HK-2 (cell line): ENCODE measurements around the gene ACTR5.

Experiments used
- DNase-seq: peaks from one replicate; pipeline ENCODE4 v3.0.0-alpha.2; 2018; ENCODE audit not compliant: unreplicated experiment

Gene ACTR5

GRCh38 chr20:38728911-38729642 is 19.2 kb upstream of the ACTR5 start:
- DNase-seq = no peak

GRCh38 chr20:38729767-38730166 is 18.5 kb upstream of the ACTR5 start:
- DNase-seq = no peak

- no peak for DNase-seq
These were observed 17.9 kb upstream of the ACTR5 start for GRCh38 chr20:38730167-38730988.

- DNase-seq = peak; percentile 81
These were observed 17.1 kb upstream of the ACTR5 start for GRCh38 chr20:38730989-38731737.

GRCh38 chr20:38731738-38732113 is 16.5 kb upstream of the ACTR5 start:
- no peak for DNase-seq

GRCh38 chr20:38732981-38733380 is 15.3 kb upstream of the ACTR5 start:
- no peak for DNase-seq

- no peak for DNase-seq
These were observed 13.1 kb upstream of the ACTR5 start for GRCh38 chr20:38735172-38735571.

- no peak for DNase-seq
These were observed 10.4 kb upstream of the ACTR5 start for GRCh38 chr20:38737887-38738286.

- no peak for DNase-seq
These were observed 2.5 kb upstream of the ACTR5 start for GRCh38 chr20:38745757-38746156.

- DNase-seq = no peak
These were observed 664 bp upstream of the ACTR5 start for GRCh38 chr20:38747495-38748096.

- DNase-seq = no peak
These were observed 545 bp downstream of the ACTR5 start for GRCh38 chr20:38748861-38749149.

GRCh38 chr20:38751360-38751976 is 3.2 kb downstream of the ACTR5 start:
- no peak for DNase-seq

- no peak for DNase-seq
These were observed 3.8 kb downstream of the ACTR5 start for GRCh38 chr20:38752029-38752428.

GRCh38 chr20:38754924-38755323 is 6.7 kb downstream of the ACTR5 start:
- DNase-seq = no peak

- no peak for DNase-seq
These were observed 7.2 kb downstream of the ACTR5 start for GRCh38 chr20:38755324-38755910.

- no peak for DNase-seq
These were observed 9.0 kb downstream of the ACTR5 start for GRCh38 chr20:38757145-38757775.

- no peak for DNase-seq
These were observed 10.8 kb downstream of the ACTR5 start for GRCh38 chr20:38759106-38759505.

- DNase-seq = no peak
These were observed 12.7 kb downstream of the ACTR5 start for GRCh38 chr20:38760978-38761377.

GRCh38 chr20:38762174-38762573 is 13.9 kb downstream of the ACTR5 start:
- no peak for DNase-seq

GRCh38 chr20:38763616-38764015 is 15.4 kb downstream of the ACTR5 start:
- no peak for DNase-seq
